Sigmoid colon (tissue), 4 donors: ENCODE data around the gene INCA1.
A peak's percentile ranks its signal among the peaks of the same experiment; 100 is the strongest.

Experiments
- CTCF ChIP-seq, 4 experiments: fragments of 450-650 bp in 3 of 4; fragments of 200-600 bp in 1 of 4; IDR thresholded peaks; one replicate each; pipeline ENCODE4 v1.5.1; 2016 to 2019; ENCODE audit warnings: antibody characterized with exemption in 4 of 4, mild to moderate bottlenecking in 3 of 4, moderate library complexity in 2 of 4
- EP300 ChIP-seq, 4 donors: sonication (generic); formaldehyde crosslinking; IDR thresholded peaks; one replicate each; pipeline ENCODE4 v1.6.1; 2017; ENCODE audit warnings: antibody characterized with exemption in 4 of 4
- POLR2A ChIP-seq, 2 donors: fragments of 450-650 bp; IDR thresholded peaks; one replicate each; pipeline ENCODE4 v1.6.1; 2016; ENCODE audit warnings: antibody characterized with exemption in 2 of 2, mild to moderate bottlenecking in 2 of 2, moderate library complexity in 2 of 2
- POLR2AphosphoS5 ChIP-seq, 4 donors: sonication (generic); formaldehyde crosslinking; IDR thresholded peaks; one replicate each; pipeline ENCODE4 v1.6.1; 2017; ENCODE audit warnings: antibody characterized with exemption in 4 of 4

DNA sequence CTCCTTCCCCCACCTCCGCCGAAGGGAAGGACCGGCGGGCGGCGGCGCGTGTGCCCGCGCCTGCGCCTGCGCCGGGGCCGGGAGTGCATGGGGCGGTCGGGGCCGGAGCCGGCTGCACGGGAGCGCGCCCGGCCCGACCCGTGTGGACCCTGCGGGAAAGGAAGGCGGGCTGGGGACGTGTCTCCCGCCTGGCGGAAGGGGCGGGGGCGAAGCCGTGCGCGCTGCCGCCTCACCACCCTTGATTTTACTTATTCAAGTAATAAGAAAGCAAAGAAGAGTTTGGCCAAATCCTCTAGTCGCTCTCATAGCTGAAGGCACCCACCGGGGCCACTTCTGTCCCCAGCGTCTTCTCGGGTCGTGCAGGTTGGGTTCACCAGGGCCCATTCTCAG, 48.4 kb downstream of the INCA1 start:
- no peak for TF ChIP-seq CTCF (IDR thresholded peaks at IDR 0.05)
- peak; percentile 22 to 29 for TF ChIP-seq POLR2A (IDR thresholded peaks at IDR 0.05)
- TF ChIP-seq EP300 (IDR thresholded peaks at IDR 0.05): no peak
- peak; percentile 27 to 83 (median 60) for TF ChIP-seq POLR2AphosphoS5 (IDR thresholded peaks at IDR 0.05)
